Coronary artery (tissue), 2 donors: Measurements from ENCODE around the gene FAM193A.
A peak's percentile ranks its signal among the peaks of the same experiment; 100 is the strongest.
"Not testable (repeated sequence)": the region's sequence is repeated elsewhere in the genome, so short reads cannot be mapped to it uniquely, and the experiment has no call there.

Source experiments
- DNase-seq: peaks from one replicate; pipeline ENCODE4 v3.0.0-alpha.2; 2017; ENCODE audit warnings: low spot score
- H3K27ac ChIP-seq, 2 donors: fragments of 200-600 bp; sonication (generic); one replicate each; pipeline ENCODE4 v1.5.1; 2016 to 2019
- H3K4me3 ChIP-seq: fragments of 200-600 bp; sonication (generic); 2 replicates; pipeline ENCODE4 v1.5.1; 2016; ENCODE audit warnings: mild to moderate bottlenecking, moderate library complexity
- CTCF ChIP-seq: fragments of 200-600 bp; sonication (generic); IDR thresholded peaks from one replicate; pipeline ENCODE4 v1.5.1; 2019; ENCODE audit warnings: antibody characterized with exemption

Gene FAM193A

GRCh38 chr4:2755821-2756690, 219.6 kb downstream of the FAM193A start, which contains the start of gene TNIP2:
TSS of gene TNIP2 (minus strand) at chr4:2756336. CDS start at chr4:2756289, 47 bp downstream.
- H3K4me3 ChIP-seq = peak within 1 kb of the TSS; percentile 99
- peak within 1 kb of the TSS; percentile 65 to 92 for H3K27ac ChIP-seq
- DNase-seq = peak; percentile 90
- TF ChIP-seq CTCF = no peak

- TF ChIP-seq CTCF = no peak
- DNase-seq = no peak
- H3K27ac ChIP-seq = peak overlapping the region; percentile 55 to 92
- H3K4me3 ChIP-seq = peak overlapping the region; percentile 99
These were observed 220.4 kb downstream of the FAM193A start for GRCh38 chr4:2756691-2757350.

GRCh38 chr4:2757426-2757825, 221.0 kb downstream of the FAM193A start:
- Histone ChIP-seq H3K4me3 (no peak overlapping the region), H3K27ac (no peak overlapping the region)
- TF ChIP-seq CTCF = no peak
- no peak for DNase-seq

GRCh38 chr4:2761035-2761923, 224.8 kb downstream of the FAM193A start:
- Histone ChIP-seq H3K27ac (no peak overlapping the region), H3K4me3 (no peak overlapping the region)
- no peak for TF ChIP-seq CTCF
- DNase-seq = peak; percentile 70

- TF ChIP-seq CTCF = no peak
- no peak for DNase-seq
- Histone ChIP-seq H3K4me3 (no peak overlapping the region), H3K27ac (no peak overlapping the region)
These were observed 225.6 kb downstream of the FAM193A start for GRCh38 chr4:2762048-2762447.

GRCh38 chr4:2762486-2763370, 226.3 kb downstream of the FAM193A start:
- not testable (repeated sequence) for DNase-seq, H3K27ac ChIP-seq

More at GRCh38 chr4:2762486-2763370, 226.3 kb downstream of the FAM193A start:
- not testable (repeated sequence) for H3K4me3 ChIP-seq
